Testis (tissue), 3 donors: ENCODE results near the gene GSK3A. TPM values are rescaled to one million over a fixed set of nuclear protein-coding genes. Genes with fewer than 3 reads are reported as not detected.
A peak's percentile ranks its signal among the peaks of the same experiment; 100 is the strongest.

ENCODE experiments used
- DNase-seq: peaks from one replicate; pipeline ENCODE4 v3.0.0-alpha.2; 2019
- H3K27ac ChIP-seq, 2 donors: fragments of 200-600 bp; sonication (generic); one replicate each; pipeline ENCODE4 v1.5.1; 2019
- H3K27me3 ChIP-seq: fragments of 200-600 bp; sonication (generic); one replicate; pipeline ENCODE4 v1.5.1; 2019
- H3K36me3 ChIP-seq: fragments of 200-600 bp; sonication (generic); one replicate; pipeline ENCODE4 v1.5.1; 2017; ENCODE audit warnings: low read depth; ENCODE audit errors: missing control alignments
- H3K4me1 ChIP-seq: fragments of 200-600 bp; sonication (generic); one replicate; pipeline ENCODE4 v1.5.1; 2019
- H3K4me3 ChIP-seq, 2 donors: fragments of 200-600 bp; sonication (generic); one replicate each; pipeline ENCODE4 v1.5.1; 2017 to 2019
- H3K9me3 ChIP-seq: fragments of 200-600 bp; sonication (generic); one replicate; pipeline ENCODE4 v1.5.1; 2017
- POLR2A ChIP-seq: fragments of 450-650 bp; IDR thresholded peaks from one replicate; pipeline ENCODE4 v1.6.1; 2017; ENCODE audit warnings: antibody characterized with exemption, mild to moderate bottlenecking, moderate library complexity
- WGBS, 2 donors: methylation state at CpG; one replicate each; pipeline ENCODE4 v1.1.5; 2018; 5-methylcytosine and 5-hydroxymethylcytosine counted together
- intact Hi-C: fragments of 100-400 bp; cut with DNase I; formaldehyde crosslinking; loops from one replicate; pipeline ENCODE4 v1.15.1; 2023; ENCODE audit warnings: low total_unique reads
- polyA plus RNA-seq: library from polyadenylated mRNA; stranded (reverse); fragments of 350-450 nt; fragmentation: Illumina TruSeq; extraction: RNeasy Lipid Tissue Mini Kit (QIAGEN cat#74804); gene quantifications from one replicate; pipeline ENCODE4 v1.2.3, GENCODE V29; 2014; ENCODE audit warnings: low read depth, low replicate concordance; ENCODE audit not compliant: insufficient read depth
- total RNA-seq, 2 donors: library from RNA; depleted of rRNA; stranded (reverse); fragments of >200 nt; gene quantifications; one replicate each; pipeline ENCODE4 v1.2.3, GENCODE V29; 2016
- TF ChIP-seq, protein P1 (sequence below), 3 experiments: fragments of 450-650 bp in 2 of 3; fragments of 200-600 bp in 1 of 3; sonication (generic) in 1 of 3; IDR thresholded peaks; one replicate each; pipeline ENCODE4 v1.5.1; 2016 to 2019; ENCODE audit warnings: antibody characterized with exemption in 3 of 3, mild to moderate bottlenecking in 2 of 3, moderate library complexity in 1 of 3

Gene GSK3A
- total and polyA plus RNA-seq, 3 donors from 2014 or later, result 54.3 to 98.1 (median 64.3) TPM

- H3K36me3 ChIP-seq, result no peaks in the 10 kb centered on the region
- H3K4me3 ChIP-seq, result peak overlapping the region; percentile 99 to 100
- H3K27me3 ChIP-seq, result no peaks in the 10 kb centered on the region
- WGBS, 2 donors, result 60 to 68% methylated on average over 4 of the region's 4 CpGs
- intact Hi-C loops, result no loop called here
- no peak for DNase-seq
- H3K4me1 ChIP-seq, result peaks cover 61% of the 10 kb centered on the region
- TF ChIP-seq, protein P1, sequence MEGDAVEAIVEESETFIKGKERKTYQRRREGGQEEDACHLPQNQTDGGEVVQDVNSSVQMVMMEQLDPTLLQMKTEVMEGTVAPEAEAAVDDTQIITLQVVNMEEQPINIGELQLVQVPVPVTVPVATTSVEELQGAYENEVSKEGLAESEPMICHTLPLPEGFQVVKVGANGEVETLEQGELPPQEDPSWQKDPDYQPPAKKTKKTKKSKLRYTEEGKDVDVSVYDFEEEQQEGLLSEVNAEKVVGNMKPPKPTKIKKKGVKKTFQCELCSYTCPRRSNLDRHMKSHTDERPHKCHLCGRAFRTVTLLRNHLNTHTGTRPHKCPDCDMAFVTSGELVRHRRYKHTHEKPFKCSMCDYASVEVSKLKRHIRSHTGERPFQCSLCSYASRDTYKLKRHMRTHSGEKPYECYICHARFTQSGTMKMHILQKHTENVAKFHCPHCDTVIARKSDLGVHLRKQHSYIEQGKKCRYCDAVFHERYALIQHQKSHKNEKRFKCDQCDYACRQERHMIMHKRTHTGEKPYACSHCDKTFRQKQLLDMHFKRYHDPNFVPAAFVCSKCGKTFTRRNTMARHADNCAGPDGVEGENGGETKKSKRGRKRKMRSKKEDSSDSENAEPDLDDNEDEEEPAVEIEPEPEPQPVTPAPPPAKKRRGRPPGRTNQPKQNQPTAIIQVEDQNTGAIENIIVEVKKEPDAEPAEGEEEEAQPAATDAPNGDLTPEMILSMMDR (IDR thresholded peaks at IDR 0.05), result no peak
- no peak for TF ChIP-seq POLR2A
- H3K9me3 ChIP-seq, result no peaks in the 10 kb centered on the region
- H3K27ac ChIP-seq, result peak overlapping the region; percentile 98 to 99
Observed at GRCh38 chr19:42251572-42252358, 9.4 kb upstream of the GSK3A start.

- H3K4me1 ChIP-seq, result peaks cover 64% of the 10 kb centered on the region
- 39 to 61% methylated on average over 19 of the region's 19 CpGs for WGBS, 2 donors
- no peak for DNase-seq
- no peaks in the 10 kb centered on the region for H3K9me3 ChIP-seq
- no peak for TF ChIP-seq POLR2A
- TF ChIP-seq, protein P1 (IDR thresholded peaks at IDR 0.05), result no peak
- peak overlapping the region; percentile 98 to 99 for H3K27ac ChIP-seq
- no peaks in the 10 kb centered on the region for H3K36me3 ChIP-seq
- intact Hi-C loops, result no loop called here
- no peak overlapping the region for H3K4me3 ChIP-seq
- H3K27me3 ChIP-seq, result no peaks in the 10 kb centered on the region
Observed at GRCh38 chr19:42250666-42251531, 8.5 kb upstream of the GSK3A start.

DNA sequence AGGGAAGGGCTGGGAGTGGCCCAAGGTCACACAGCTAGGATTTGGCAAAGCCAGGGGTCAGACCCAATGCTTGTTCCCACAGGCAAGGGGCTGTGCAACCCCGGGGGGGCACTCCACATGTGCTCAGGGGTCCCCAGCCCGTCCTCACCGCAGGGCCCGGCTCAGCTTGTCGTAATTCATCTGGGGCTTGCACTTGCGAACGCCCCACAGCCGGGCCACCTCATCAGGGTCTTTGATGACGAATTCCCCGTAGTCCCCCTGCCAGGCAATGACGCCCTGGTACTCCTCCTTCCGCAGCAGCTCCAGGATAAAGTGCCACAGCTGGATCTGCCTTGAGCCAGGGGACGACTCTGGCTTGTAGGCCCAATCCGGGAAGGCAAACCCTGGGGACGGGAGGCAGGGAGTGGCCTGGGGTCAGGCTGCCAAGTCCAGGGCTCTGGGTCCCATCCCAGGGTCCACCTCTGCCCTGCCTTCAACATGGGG lies 7.8 kb upstream of the GSK3A start:
- Histone ChIP-seq H3K4me3 (no peak overlapping the region), H3K4me1 (peaks cover 64% of the 10 kb centered on the region), H3K27ac (peak overlapping the region; percentile 98 to 99), H3K9me3 (no peaks in the 10 kb centered on the region), H3K27me3 (no peaks in the 10 kb centered on the region), H3K36me3 (no peaks in the 10 kb centered on the region)
- intact Hi-C loops, result no loop called here
- TF ChIP-seq POLR2A, result no peak
- TF ChIP-seq, protein P1 (IDR thresholded peaks at IDR 0.05), result no peak
- 43% methylated on average over 15 of the region's 15 CpGs; no CpG with 5 or more reads in 1 of the 2 donors for WGBS, 2 donors
- no peak for DNase-seq

GRCh38 chr19:42249769-42250168 lies 7.4 kb upstream of the GSK3A start:
- WGBS, 2 donors, result 65 to 68% methylated on average over 6 of the region's 6 CpGs
- TF ChIP-seq, protein P1 (IDR thresholded peaks at IDR 0.05), result no peak
- no peak for TF ChIP-seq POLR2A
- Histone ChIP-seq H3K4me1 (peaks cover 68% of the 10 kb centered on the region), H3K4me3 (no peak overlapping the region), H3K27me3 (no peaks in the 10 kb centered on the region), H3K9me3 (no peaks in the 10 kb centered on the region), H3K27ac (peak overlapping the region; percentile 98 to 99), H3K36me3 (no peaks in the 10 kb centered on the region)
- no peak for DNase-seq
- intact Hi-C loops, result loop anchor here (5.0 kb wide), 1 partner anchor 43 kb away; no protein-coding TSS in a partner anchor
